NCI-H2171 (cell line): ENCODE results near the gene SYCE3.
"Not testable (repeated sequence)": the region's sequence is repeated elsewhere in the genome, so short reads cannot be mapped to it uniquely, and the experiment has no call there.

Experiments
- DNase-seq: peaks from one replicate; lab custom pipeline; 2025; lab: John Stamatoyannopoulos, UW

Gene SYCE3

DNA sequence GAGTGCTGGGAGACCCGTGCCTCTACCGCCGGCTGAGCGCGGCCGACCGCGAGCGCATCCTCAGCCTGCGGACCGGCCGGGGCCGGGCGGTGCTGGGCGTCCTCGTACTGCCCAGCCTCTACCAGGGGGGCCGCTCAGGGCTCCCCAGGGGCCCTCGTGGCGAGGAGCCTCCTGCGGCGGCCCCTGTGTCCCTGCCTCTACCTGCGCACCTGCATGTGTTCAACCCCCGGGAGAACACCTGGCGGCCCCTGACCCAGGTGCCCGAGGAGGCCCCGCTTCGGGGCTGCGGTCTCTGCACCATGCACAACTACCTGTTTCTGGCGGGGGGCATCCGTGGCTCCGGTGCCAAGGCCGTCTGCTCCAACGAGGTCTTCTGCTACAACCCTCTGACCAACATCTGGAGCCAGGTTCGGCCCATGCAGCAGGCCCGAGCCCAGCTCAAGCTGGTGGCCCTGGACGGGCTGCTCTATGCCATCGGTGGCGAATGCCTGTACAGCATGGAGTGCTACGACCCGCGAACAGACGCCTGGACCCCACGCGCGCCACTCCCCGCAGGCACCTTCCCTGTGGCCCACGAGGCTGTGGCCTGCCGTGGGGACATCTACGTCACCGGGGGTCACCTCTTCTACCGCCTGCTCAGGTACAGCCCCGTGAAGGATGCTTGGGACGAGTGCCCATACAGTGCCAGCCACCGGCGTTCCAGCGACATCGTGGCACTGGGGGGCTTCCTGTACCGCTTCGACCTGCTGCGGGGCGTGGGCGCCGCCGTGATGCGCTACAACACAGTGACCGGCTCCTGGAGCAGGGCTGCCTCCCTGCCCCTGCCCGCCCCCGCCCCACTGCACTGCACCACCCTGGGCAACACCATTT is 13.6 kb downstream of the SYCE3 start:
- DNase-seq = no peak

DNA sequence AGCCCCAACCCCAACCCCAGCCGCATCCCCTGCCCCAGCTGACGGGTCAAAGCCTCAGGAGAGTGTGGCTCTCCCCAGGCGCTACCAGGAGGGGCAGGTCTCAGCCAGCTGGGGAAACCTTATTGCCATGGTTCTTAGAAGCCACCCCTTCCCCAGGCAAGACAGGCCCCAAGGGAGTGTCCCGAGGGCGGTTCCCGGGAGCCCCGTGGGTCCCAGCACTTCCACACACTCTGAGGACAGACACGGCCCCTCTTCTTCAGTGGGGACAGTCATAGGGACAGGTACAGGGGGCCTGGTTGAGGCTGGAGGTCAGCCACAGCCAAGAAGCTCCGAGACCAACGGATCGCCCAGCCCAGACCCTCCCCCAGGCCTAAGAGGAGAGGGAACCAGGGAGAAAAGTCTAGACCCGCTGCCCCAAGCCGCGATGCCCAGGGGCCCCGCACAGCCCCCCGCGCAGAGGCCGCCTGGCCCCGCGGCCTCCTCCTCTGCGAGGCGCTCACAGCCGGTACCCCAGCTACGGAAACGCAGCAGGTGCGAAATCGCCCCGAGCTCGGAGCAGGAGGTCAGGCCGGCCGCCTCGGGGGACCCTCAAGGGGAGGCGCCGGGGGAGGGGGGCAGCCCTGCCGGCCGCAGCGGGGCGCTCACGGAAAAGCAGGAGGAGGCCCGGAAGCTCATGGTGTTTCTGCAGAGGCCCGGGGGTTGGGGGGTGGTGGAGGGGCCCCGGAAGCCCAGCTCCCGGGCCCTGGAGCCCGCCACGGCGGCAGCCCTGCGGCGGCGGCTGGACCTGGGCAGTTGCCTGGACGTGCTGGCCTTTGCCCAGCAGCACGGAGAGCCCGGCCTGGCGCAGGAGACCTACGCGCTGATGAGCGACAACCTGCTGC is 14.4 kb downstream of the SYCE3 start:
- DNase-seq = no peak

DNA sequence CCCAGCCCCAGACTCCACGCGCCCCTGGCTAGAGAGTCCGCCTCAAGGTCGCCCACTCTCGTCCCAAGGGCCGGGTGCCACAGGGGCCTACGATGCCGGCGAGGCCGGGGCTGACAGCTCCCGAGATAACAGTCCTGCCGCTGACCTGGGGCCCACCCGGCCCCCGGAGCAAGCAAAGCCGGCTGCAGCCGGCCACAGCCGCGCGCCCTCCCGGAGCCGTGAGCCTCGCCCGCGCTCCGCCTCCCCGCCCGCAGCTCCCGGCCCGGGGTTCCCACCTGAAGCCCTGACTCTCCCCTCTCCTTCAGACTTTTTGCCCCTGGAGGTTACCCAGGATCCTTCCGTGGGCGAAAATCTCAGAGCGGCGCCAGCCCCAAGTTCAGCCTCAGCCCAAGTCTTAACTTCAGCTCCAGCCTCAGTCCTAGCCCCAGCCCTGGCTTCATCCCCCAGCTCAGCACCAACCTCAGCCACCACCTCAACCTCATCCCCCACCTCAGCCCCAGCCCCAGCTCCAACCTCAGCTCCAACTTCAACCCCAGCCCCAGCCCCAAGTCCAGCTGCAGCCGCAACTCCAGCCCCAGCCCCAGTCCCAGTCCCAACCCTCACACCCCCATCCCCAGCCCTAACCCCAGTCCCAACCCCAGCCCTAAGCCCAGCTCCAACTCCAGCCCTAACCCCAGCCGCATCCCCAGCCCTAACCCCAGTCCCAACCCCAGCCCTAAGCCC is 15.3 kb downstream of the SYCE3 start:
- DNase-seq = no peak

DNA sequence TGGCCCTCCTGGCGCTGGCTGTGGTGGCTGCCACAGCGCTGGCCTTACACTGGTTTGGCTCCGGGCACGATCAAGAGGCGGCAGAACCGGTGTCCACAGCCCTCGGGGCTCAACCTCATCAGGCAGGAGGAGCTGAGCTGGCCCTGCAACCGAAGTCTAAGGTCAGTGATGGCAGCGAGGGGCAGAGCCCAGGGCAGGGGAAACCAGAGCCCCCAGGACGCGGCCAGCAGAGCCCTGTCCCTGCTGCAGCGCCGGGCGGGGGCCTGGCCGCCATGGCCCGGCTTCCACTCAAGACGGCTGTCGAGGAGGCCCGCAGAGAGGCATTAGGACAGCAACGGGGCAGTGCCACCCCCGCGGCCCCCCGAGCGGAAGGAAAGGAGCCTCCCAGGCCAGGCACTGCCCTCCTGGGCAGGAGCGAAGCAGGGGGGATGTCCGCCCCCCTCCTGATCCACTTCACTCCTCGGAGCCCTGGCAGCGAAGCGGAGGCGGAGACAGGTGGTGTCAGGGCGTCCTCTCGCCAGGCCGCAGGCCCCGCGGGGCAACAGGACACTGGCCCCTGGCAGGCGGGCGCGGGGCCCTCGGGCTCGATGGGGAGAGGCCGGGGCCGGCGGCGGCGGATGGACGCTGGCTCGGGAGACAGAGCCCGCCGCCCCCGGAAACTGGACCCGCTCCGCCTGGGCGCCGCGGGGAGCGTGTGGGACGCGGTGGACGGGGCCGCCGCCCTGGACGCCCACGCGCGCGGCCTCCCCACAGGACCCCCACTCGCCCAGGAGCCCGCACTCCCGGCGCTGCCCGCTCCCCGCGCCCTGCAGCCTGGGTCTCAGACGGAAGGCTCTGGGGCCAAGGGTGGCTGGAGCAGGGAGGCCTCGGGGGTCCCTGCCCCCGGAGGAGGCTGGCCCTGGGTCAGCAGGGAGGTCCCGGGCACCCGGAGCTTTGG is 16.1 kb downstream of the SYCE3 start:
- DNase-seq = no peak

GRCh38 chr22:50545522-50546325 is 17.0 kb downstream of the SYCE3 start, which contains the start of gene KLHDC7B:
KLHDC7B (plus strand) TSS chr22:50545899; CDS start chr22:50546244, 345 bp downstream.
- DNase-seq = no peak

DNA sequence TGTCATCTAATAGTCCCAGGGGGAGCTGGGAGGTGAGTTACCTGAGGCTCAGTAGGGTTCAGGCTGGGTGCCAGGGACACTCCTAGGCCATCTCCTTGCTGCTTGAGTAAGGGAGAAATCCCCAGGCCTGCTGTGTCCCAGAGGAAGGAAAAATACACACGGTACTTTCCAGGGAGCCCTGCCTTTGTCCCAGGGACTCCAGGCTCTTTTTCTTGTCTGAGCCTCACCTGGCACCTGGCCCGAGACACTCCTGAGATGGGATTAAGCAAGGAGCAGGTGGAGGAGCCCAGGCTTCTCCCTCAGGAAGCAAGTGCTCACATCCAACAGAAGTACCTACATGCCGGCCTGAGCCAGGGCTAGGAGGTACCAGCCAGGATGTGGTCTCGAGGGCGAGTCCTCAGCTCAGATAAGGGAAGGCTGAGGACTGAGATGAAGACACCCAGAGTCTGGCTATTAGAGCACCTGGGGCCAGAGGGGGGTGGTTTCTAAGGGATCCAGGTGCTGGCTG is 17.9 kb downstream of the SYCE3 start:
- DNase-seq = peak; percentile 83

GRCh38 chr22:50544078-50544745 is 18.5 kb downstream of the SYCE3 start:
- peak; percentile 75 for DNase-seq

DNA sequence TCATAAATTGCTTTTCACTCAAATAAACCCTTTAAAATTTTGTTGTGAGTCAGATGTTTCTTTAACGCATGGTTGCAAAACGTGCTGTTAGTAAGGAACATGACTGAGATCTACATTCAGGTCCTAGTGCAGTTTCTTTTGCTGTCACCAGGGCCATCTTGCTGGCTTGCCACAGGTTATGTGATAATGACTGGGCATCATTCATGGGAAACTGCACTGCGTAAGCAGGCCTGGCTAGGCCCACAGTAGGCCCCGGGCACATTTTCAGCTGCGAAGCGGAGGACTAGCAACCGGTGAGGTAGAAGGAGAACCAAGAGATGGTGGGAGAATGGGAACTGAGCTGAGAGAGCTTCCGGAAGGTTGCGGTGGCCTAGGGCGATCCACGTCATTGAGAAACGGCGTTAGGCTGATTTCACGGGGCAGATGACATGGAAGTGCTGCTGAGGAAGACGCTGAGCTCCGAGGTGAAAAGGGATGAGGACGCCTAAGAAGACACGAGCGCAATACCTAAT is 20.2 kb downstream of the SYCE3 start:
- DNase-seq = no peak

DNA sequence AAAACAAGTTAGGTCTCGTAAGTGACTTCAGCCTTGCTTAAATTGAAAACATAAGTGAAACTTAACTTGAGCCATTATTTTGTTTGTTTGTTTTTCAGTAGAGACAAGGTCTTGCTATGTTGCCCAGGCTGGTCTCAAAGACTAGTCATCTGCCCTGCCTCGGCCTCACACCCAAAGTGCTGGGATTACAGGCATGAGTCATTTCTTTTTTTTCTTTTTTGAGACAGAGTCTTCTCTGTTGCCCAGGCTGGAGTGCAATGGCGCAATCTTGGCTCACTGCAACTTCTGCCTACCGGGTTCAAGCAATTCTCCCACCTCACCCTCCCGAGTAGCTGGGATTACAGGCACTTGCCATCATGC is 21.1 kb downstream of the SYCE3 start:
- not testable (repeated sequence) for DNase-seq

GRCh38 chr22:50540381-50540780 is 22.3 kb downstream of the SYCE3 start:
- DNase-seq = no peak

DNA sequence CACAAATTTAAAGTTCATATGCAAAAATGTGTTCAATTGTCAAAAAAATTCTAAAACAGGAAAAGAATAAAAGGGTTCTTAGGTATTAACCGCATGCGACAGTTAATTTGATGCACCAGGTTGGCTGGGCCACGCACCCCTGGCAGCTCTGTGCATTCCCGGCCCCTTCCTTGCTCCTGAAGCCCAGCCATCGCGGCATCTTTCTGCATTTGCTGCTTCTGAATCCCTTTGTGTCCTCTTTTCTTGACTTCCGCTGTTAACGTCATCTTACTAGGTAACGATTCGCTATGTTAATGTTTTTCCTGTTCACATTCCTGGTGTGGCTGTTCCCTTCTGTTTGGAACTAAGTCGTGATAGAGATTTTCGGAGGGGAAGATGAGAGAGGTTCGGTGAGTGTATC is 25.0 kb downstream of the SYCE3 start:
- DNase-seq = no peak

DNA sequence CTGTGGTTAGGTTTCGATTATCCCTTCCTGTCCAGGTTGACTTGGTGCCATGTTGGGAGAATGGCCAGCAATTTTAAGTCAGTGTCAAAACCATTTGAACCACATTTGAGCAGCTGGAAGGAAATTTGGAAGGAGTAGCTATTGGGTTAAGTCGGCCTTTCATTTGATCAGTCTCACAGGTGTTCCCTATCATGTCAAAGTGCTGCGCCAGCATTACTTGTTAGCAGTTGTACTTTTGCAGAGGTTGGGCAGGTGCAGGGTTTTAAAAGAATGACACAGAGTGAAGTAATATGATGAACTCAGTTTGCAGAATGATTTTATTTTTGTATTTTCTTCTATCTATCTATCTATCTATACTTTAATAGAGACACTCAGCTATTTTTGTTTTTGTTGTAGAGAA is 26.5 kb downstream of the SYCE3 start:
- DNase-seq = no peak

DNA sequence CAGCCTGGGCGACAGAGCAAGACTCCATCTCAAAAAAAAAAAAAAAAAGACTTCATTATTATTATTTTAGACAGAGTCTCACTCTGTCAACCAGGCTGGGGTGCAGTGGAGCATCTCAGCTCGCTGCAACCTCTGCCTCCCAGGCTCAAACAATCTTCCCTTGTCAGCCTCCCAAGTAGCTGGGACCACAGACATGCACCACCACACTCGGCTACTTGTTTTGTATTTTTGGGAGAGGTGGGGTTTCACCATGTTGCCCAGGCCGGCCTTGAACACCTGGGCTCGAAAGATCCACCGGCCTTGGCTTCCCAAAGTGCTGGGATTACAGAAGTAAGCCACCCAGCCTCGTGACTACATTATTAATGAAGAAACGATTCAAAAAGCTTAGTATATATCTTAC is 27.6 kb downstream of the SYCE3 start:
- DNase-seq = no peak

DNA sequence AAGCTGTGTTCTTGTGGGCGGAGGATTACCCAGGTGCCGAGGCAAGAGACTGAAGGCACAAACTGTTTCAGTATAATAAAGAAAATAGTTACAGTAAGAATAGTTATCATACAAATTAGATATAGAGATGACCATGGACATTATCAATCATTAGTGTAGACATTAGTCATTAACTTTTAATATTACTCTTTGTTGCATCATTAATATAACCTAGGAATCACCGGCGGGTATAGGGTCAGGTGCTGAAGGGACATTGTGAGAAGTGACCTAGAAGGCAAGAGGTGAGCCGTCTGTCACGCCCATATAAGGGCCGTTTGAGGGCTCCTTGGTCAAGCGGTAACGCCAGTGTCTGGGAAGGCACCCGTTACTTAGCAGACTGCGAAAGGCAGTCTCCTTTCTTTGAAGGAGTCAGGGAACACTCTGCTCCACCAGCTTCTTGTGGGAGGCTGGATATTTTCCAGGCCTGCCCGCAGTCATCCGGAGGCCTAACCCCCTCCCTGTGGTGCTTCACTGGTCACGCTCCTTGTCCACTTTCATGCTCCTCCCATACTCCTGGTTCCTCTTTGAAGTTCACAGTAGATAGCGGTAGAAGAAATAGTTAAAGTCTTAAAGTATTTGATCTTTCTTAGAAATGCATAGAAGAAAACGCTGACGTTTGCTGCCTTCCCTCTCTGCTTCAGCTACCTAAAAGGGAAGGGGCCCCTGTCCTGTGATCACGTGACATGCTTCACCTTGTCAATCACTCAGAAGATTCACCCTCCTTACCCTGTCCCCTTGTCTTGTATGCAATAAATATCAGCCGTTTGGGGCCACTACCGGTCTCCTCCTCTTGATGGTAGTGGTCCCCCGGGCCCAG is 28.6 kb downstream of the SYCE3 start:
- not testable (repeated sequence) for DNase-seq

GRCh38 chr22:50532824-50533796 is 29.6 kb downstream of the SYCE3 start:
- no peak for DNase-seq

- peak; percentile 20 for DNase-seq
Observed at GRCh38 chr22:50531962-50532674, 30.6 kb downstream of the SYCE3 start.
